ENCODE data around the gene DOCK8. TPM values are rescaled to one million over a fixed set of nuclear protein-coding genes. Genes with fewer than 3 reads are reported as not detected.

The DOCK8 gene
- total RNA-seq, 1 experiment from 2014 or later: 0.12 TPM

GRCh38 chr9:354453-354852 lies 139.8 kb downstream of the DOCK8 start:
- DNase-seq (ENCODE audit: extremely low read depth, low read depth): no peak

DNA sequence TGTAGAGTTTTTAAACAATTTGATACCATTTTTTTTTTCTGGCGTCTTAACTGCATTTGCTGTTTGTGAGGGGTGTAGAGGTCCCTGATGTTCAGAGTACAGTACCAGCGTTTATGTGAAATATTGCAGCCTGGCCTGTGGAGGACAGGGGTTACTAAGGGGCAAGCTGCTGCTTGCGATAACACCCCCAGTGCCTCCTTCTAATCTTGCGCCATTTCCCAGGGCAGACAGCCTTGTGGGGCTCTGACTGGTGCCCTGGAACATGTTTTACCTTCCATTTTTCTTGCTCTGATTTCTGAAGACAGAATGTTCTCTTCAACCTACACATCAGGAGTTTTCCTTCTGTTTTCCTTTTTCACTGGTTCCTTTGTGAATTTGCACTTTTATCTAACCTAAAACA lies 142.9 kb downstream of the DOCK8 start:
- DNase-seq (ENCODE audit: extremely low read depth, low read depth): no peak

GRCh38 chr9:362561-363273 lies 148.1 kb downstream of the DOCK8 start:
- no peak for DNase-seq (ENCODE audit: extremely low read depth, low read depth)

- no peak for DNase-seq (ENCODE audit: extremely low read depth, low read depth)
These were observed 148.6 kb downstream of the DOCK8 start for GRCh38 chr9:363274-363612.

- DNase-seq (ENCODE audit: extremely low read depth, low read depth): no peak
These were observed 150.8 kb downstream of the DOCK8 start for GRCh38 chr9:365436-365835.

- DNase-seq (ENCODE audit: extremely low read depth, low read depth): no peak
These were observed 152.0 kb downstream of the DOCK8 start for GRCh38 chr9:366620-367019.

GRCh38 chr9:370086-370485 lies 155.4 kb downstream of the DOCK8 start:
- DNase-seq (ENCODE audit: extremely low read depth, low read depth): no peak

DNA sequence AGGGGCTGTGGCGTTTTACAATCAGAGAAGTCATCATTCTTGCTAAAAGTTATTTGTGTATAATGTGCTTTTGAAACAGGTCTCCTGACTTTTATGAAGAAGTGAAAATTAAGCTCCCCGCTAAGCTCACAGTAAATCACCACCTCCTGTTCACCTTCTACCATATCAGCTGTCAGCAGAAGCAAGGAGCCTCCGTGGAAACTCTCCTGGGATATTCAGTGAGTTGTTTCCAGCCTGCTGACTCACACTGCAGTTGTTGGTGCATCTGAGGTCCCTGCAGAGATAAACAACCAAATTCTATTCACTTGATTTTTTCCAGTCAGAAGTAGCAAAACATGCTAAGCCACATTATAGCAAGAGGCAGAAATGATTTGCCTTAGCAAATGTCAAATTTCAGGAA lies 156.7 kb downstream of the DOCK8 start:
- DNase-seq (ENCODE audit: extremely low read depth, low read depth): no peak

DNA sequence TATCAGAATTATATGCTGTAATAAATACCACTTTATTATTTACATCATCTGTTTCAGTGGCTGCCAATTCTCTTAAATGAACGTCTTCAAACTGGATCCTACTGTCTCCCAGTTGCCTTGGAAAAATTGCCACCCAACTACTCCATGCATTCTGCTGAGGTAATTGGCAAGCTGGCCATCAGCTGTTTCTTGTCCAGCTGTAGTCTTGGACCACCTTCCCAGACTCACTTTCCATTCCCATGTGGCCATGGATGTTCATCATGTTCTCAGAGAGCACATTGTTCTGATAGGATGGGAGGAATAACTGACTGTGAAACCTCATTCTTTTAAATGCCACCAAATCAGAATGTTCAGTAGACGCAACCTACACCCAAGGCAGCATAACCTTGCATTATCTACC lies 157.5 kb downstream of the DOCK8 start:
- no peak for DNase-seq (ENCODE audit: extremely low read depth, low read depth)

DNA sequence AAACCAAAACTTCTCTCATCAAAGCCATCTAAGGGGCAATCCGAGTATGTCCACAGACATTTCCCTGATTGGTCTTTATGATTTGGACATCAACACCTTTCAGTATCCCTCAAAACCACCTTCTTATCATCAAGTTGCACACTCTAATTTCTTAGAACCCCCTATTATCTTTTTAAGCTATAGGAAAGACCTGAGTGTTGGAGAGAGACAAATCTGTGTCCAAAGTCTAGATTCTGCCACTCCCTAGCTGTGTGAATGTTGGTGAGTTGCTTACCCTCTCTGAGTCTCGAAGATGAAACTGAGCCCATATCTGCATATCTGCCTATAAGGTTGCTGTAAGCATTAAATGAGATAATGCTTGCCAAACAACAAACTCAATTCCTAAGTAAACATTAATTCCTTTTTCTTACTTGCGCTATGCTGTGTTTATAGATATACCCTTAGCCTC lies 159.1 kb downstream of the DOCK8 start:
- DNase-seq (ENCODE audit: extremely low read depth, low read depth): no peak

- no peak for DNase-seq (ENCODE audit: extremely low read depth, low read depth)
These were observed 160.1 kb downstream of the DOCK8 start for GRCh38 chr9:374736-375135.

- DNase-seq (ENCODE audit: extremely low read depth, low read depth): no peak
These were observed 161.4 kb downstream of the DOCK8 start for GRCh38 chr9:376115-376514.

DNA sequence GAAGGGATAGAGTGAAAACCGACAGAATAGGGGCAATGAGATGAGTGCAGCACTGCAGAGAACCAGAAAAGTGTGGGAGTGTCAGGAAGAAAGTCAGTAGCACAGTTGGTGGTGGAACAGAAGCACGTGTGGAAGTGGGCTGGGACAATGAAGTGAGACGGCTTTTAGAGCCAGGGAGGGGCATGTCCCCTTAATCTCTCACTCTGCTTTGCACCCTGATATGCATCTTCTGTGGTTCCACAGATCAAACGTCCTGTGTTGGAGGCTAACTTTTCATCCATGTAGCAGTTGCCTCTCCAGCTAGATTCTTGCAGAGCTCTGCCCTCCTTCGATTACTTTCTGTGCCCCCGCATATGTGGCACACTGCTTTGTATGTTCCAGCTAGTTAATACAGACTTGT lies 163.6 kb downstream of the DOCK8 start:
- no peak for DNase-seq (ENCODE audit: extremely low read depth, low read depth)

GRCh38 chr9:382383-382782 lies 167.7 kb downstream of the DOCK8 start:
- no peak for DNase-seq (ENCODE audit: extremely low read depth, low read depth)

- peak; percentile 46 for DNase-seq (ENCODE audit: extremely low read depth, low read depth)
These were observed 171.2 kb downstream of the DOCK8 start for GRCh38 chr9:385818-386398.

DNA sequence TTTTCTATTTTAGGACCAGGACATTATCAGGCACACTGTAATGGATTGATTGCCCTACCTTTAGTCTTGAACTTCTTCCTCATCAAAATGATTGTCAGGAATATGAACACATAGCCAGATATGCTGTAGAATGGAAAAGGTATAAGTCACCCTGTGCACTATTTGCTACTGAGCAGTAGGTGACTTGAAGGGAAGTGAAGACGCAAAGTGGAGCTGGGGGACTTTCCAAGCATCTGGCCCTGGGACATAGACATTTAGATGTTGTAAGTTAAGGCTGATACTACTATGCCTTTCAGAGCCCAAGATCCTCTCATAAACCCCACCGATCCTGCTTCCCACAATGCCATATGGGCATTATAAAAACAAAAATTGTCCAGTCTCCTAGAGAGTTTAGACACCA lies 174.5 kb downstream of the DOCK8 start:
- no peak for DNase-seq (ENCODE audit: extremely low read depth, low read depth)

DNA sequence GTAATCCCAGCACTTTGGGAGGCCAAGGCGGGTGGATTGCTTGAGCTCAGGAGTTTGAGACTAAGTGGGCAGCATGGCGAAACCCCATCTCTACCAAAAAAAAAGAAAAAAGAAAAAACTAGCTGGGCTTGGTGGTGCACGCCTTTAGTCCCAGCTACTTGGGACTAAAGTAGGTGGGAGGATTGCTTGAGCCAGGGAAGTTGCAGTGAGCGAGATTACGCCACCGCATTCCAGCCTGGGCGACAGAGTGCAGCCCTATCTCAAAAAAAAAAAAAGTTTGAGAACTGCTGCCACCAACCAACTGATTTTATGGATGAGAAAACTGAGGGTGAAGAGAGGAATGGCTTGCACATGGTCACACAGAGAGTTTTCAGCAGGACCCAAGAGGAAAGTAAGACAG lies 175.1 kb downstream of the DOCK8 start:
- DNase-seq (ENCODE audit: extremely low read depth, low read depth): no peak

DNA sequence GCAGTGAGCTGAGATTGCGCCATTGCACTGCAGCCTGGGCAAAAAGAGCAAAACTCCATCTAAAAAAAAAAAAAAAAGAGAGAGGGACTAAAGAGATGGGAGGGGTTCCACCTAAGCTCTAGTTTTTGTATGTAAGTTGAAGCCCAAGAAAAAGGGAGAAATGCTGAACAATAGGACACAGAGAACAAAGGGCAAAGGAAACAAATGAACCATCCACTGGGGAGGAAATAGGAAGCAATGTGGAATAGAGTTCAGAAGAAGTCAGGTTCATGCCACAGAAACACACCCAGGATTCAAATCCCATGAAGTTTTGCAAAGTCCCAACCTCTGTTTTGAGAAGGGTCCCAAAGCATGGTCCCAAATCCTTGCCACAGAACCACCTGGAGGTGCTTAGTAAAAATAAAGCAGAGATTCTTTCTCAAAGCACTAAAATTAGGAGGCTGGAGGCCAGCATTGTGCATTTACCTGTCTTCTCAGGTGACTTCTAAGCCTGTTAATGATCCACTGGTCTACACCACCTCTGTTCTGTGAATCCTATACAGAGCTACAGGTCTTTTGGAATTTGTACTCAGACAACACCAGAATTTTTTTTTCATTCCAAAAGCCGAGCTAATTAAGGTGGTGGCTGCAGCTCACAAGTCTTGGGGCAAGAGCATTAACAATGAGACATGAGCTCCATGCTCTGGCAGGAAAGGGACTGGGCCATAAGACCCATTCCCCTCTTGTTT lies 177.6 kb downstream of the DOCK8 start:
- no peak for DNase-seq (ENCODE audit: extremely low read depth, low read depth)

DNA sequence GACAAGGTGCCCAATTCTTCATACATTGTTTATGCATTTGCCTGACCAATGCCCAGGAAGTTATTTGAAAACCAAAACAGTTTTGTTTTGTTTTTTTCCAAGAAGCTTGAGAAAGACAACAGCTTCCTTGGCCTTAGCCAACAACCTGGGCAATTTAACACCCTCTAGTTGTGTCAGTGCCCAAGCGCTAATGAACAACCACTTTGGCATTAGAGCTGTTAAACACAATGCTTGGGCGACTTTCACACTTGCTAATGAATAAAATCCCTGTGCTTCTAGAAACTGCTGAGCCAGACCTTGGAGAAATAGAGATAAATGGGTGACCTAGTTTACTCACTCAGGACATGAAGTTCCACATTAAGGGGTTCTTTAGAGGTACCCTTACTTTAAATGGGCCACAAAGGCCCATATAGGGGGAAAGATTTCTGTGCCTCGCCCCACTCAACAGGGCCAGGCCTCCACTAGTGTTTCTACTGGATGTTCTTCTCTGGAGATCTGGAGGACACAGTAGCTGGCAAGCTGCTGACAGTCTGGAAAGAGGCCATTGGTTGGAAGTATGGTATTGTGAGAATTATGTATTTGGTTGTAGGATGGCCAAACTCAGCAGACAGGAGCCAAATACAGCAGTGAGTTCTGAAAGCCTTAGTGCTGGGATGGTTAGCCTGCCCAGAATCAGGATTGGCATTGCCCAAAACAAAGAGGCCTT lies 179.8 kb downstream of the DOCK8 start:
- DNase-seq (ENCODE audit: extremely low read depth, low read depth): no peak

DNA sequence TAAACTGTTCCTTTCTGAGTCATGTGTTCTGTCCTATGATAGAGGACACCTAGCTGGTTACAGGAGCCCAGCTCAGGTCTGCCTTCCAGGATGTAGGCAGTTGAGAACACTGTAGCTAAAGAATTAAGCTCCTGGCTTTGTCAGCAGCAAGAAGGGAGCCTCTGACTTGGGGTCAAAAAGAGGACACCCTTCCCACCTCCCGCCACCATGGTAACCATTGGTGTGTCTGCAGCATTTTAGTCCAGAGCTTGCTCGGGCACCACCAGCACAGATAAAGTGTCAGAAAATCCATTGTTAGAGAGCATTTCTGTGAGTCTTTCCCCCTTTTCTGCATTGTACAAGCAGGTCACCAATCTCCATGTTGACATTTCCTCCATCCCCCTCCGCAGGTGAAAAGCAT lies 181.7 kb downstream of the DOCK8 start:
- no peak for DNase-seq (ENCODE audit: extremely low read depth, low read depth)

- no peak for DNase-seq (ENCODE audit: extremely low read depth, low read depth)
These were observed 183.4 kb downstream of the DOCK8 start for GRCh38 chr9:398085-398484.

- no peak for DNase-seq (ENCODE audit: extremely low read depth, low read depth)
These were observed 186.6 kb downstream of the DOCK8 start for GRCh38 chr9:401223-401622.
